WTC11 (cell line): Measurements from ENCODE around the gene SPAST. TPM values are rescaled to one million over a fixed set of nuclear protein-coding genes. Genes with fewer than 3 reads are reported as not detected.
A peak's percentile ranks its signal among the peaks of the same experiment; 100 is the strongest.

Source experiments
- ATAC-seq: fragments of 200-7000 bp; cut with Tn5 transposase; 2 replicates; pipeline ENCODE4 v1.10.0; 2021; ENCODE audit warnings: mild to moderate bottlenecking, moderate library complexity
- CTCF ChIA-PET: fragments of 300-600 bp; sonication (Branson Sonifier 250); formaldehyde crosslinking; loops from one replicate; lab custom pipeline; 2021; ENCODE audit warnings: antibody characterized with exemption; lab: Charles Lee
- POLR2A ChIA-PET: fragments of 350-600 bp; sonication (Branson Sonifier 250); formaldehyde crosslinking; loops from one replicate; lab custom pipeline; 2021; ENCODE audit warnings: antibody characterized with exemption; lab: Charles Lee
- DNase-seq: peaks from one replicate; pipeline ENCODE4 v3.0.0; 2021; ENCODE audit warnings: low spot score
- H3K27ac Mint-ChIP-seq: 2 replicates; pipeline ENCODE4 v1.8.0; 2021; ENCODE audit warnings: mixed read lengths
- H3K27me3 Mint-ChIP-seq: 2 replicates; pipeline ENCODE4 v1.8.0; 2021; ENCODE audit warnings: low read depth, mild to moderate bottlenecking, moderate library complexity, mixed read lengths
- H3K36me3 Mint-ChIP-seq: 2 replicates; pipeline ENCODE4 v1.8.0; 2021; ENCODE audit warnings: mixed read lengths
- H3K4me1 Mint-ChIP-seq: 2 replicates; pipeline ENCODE4 v1.8.0; 2022; ENCODE audit warnings: mixed read lengths
- H3K4me3 Mint-ChIP-seq: 2 replicates; pipeline ENCODE4 v1.8.0; 2021; ENCODE audit warnings: mild to moderate bottlenecking, moderate library complexity, mixed read lengths
- H3K9me3 Mint-ChIP-seq: 2 replicates; pipeline ENCODE4 v1.8.0; 2021; ENCODE audit warnings: mixed read lengths
- CBFB ChIP-seq: sonication (generic); formaldehyde crosslinking; IDR thresholded peaks from 2 replicates; pipeline ENCODE4 v1.8.1; 2022; ENCODE audit warnings: mild to moderate bottlenecking, low read depth, missing genetic modification reagents
- E2F4 ChIP-seq: sonication (generic); formaldehyde crosslinking; IDR thresholded peaks from 2 replicates; pipeline ENCODE4 v1.8.1; 2022; ENCODE audit warnings: low read depth, mild to moderate bottlenecking, moderate library complexity, missing genetic modification reagents, borderline replicate concordance
- ELF4 ChIP-seq: sonication (generic); formaldehyde crosslinking; IDR thresholded peaks from 2 replicates; pipeline ENCODE4 v1.8.1; 2022; ENCODE audit warnings: low read depth, mild to moderate bottlenecking, moderate library complexity, missing genetic modification reagents
- FOXJ3 ChIP-seq: sonication (generic); formaldehyde crosslinking; IDR thresholded peaks from 2 replicates; pipeline ENCODE4 v1.9.0; 2021; ENCODE audit warnings: missing genetic modification reagents, mild to moderate bottlenecking, borderline replicate concordance
- FOXP1 ChIP-seq: sonication (generic); formaldehyde crosslinking; IDR thresholded peaks from 2 replicates; pipeline ENCODE4 v1.8.0; 2022; ENCODE audit warnings: missing genetic modification reagents, mild to moderate bottlenecking, moderate library complexity, borderline replicate concordance
- GABPB1 ChIP-seq: sonication (generic); formaldehyde crosslinking; IDR thresholded peaks from 2 replicates; pipeline ENCODE4 v1.8.1; 2023; ENCODE audit warnings: mild to moderate bottlenecking, missing genetic modification reagents
- GRHL2 ChIP-seq: fragments of 250-450 bp; sonication (Bioruptor Pico); IDR thresholded peaks from 2 replicates; pipeline ENCODE4 v1.8.0; 2022; ENCODE audit warnings: mild to moderate bottlenecking, moderate library complexity; ENCODE audit not compliant: insufficient replicate concordance, severe bottlenecking
- GTF2I ChIP-seq: fragments of 250-450 bp; sonication (Bioruptor Pico); conservative IDR thresholded peaks from 2 replicates; pipeline ENCODE4 v1.4.0; 2021; ENCODE audit warnings: mild to moderate bottlenecking
- HMGXB4 ChIP-seq: sonication (generic); formaldehyde crosslinking; IDR thresholded peaks from 2 replicates; pipeline ENCODE4 v1.8.1; 2023; ENCODE audit warnings: mild to moderate bottlenecking, moderate library complexity, missing genetic modification reagents
- JUN ChIP-seq: sonication (generic); formaldehyde crosslinking; IDR thresholded peaks from 2 replicates; pipeline ENCODE4 v1.8.0; 2023; ENCODE audit warnings: mild to moderate bottlenecking, missing genetic modification reagents
- NR1H2 ChIP-seq: sonication (generic); formaldehyde crosslinking; IDR thresholded peaks from 2 replicates; pipeline ENCODE4 v1.9.0; 2021; ENCODE audit warnings: mild to moderate bottlenecking, moderate library complexity, missing genetic modification reagents
- NR2C2 ChIP-seq: sonication (generic); formaldehyde crosslinking; IDR thresholded peaks from 2 replicates; pipeline ENCODE4 v1.8.0; 2022; ENCODE audit warnings: mild to moderate bottlenecking, missing genetic modification reagents
- OVOL2 ChIP-seq: fragments of 250-450 bp; sonication (Bioruptor Pico); IDR thresholded peaks from 2 replicates; pipeline ENCODE4 v1.9.0; 2021; ENCODE audit warnings: mild to moderate bottlenecking, borderline replicate concordance
- RELA ChIP-seq: sonication (generic); formaldehyde crosslinking; IDR thresholded peaks from 2 replicates; pipeline ENCODE4 v1.8.1; 2022; ENCODE audit warnings: missing genetic modification reagents, mild to moderate bottlenecking, borderline replicate concordance
- RORB ChIP-seq: fragments of 250-450 bp; sonication (Bioruptor Pico); IDR thresholded peaks from 2 replicates; pipeline ENCODE4 v1.9.0; 2021; ENCODE audit warnings: mild to moderate bottlenecking
- USF1 ChIP-seq: sonication (generic); formaldehyde crosslinking; IDR thresholded peaks from 2 replicates; pipeline ENCODE4 v1.8.0; 2022; ENCODE audit warnings: mild to moderate bottlenecking, missing genetic modification reagents
- ZBTB21 ChIP-seq: sonication (generic); formaldehyde crosslinking; IDR thresholded peaks from 2 replicates; pipeline ENCODE4 v1.8.1; 2023; ENCODE audit warnings: mild to moderate bottlenecking, missing genetic modification reagents, borderline replicate concordance
- ZNF232 ChIP-seq: sonication (generic); formaldehyde crosslinking; IDR thresholded peaks from 2 replicates; pipeline ENCODE4 v1.8.0; 2022; ENCODE audit warnings: mild to moderate bottlenecking, missing genetic modification reagents
- ZNF263 ChIP-seq: sonication (generic); formaldehyde crosslinking; IDR thresholded peaks from 2 replicates; pipeline ENCODE4 v1.8.1; 2022; ENCODE audit warnings: low read depth, mild to moderate bottlenecking, moderate library complexity, missing genetic modification reagents
- ZNF281 ChIP-seq: sonication (generic); formaldehyde crosslinking; IDR thresholded peaks from 2 replicates; pipeline ENCODE4 v1.8.0; 2023; ENCODE audit warnings: mild to moderate bottlenecking, missing genetic modification reagents
- ZNF396 ChIP-seq: fragments of 250-450 bp; sonication (Bioruptor Pico); IDR thresholded peaks from 2 replicates; pipeline ENCODE4 v1.8.0; 2021; ENCODE audit warnings: mild to moderate bottlenecking, moderate library complexity, borderline replicate concordance
- total RNA-seq: library from RNA; stranded (reverse); gene quantifications from 3 replicates; pipeline ENCODE4 v1.2.3, GENCODE V29; 2021
- TF ChIP-seq, protein P1 (sequence below): sonication (generic); formaldehyde crosslinking; IDR thresholded peaks from 2 replicates; pipeline ENCODE4 v1.8.0; 2022; ENCODE audit warnings: mild to moderate bottlenecking, missing genetic modification reagents
- TF ChIP-seq, protein P2 (sequence below): fragments of 250-450 bp; sonication (Bioruptor Pico); IDR thresholded peaks from 2 replicates; pipeline ENCODE4 v1.9.0; 2021; ENCODE audit warnings: mild to moderate bottlenecking
- TF ChIP-seq, protein P3 (sequence below): fragments of 200-600 bp; IDR thresholded peaks from 2 replicates; pipeline ENCODE4 v1.8.0; 2022; ENCODE audit warnings: antibody characterized with exemption

Gene SPAST
- total RNA-seq, 1 experiment from 2014 or later, result 28.4 TPM

DNA sequence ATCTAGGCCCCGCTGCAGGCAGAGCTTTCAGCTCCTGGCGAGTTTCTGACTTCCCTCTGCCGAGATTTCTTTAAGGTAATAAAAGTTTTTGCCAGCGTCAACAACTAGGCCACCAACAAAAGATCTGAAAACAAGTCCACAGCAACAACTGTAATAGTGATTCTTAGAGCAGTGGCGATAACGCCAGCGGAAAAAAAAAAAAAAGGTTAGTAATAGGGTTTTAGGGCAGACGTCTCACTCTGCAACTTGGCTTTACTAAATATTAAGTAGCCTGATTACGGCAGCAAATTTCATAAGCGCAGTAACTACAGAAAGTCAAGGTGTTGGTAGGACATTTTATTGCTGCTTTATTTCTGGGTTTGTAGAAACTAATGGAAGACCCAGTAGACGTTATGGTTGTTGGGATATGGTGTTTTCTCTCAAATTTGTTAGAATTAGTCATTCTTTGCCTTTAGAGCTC, 102.8 kb downstream of the SPAST start:
- TF ChIP-seq RORB (CRISPR knock-in tag) (no peak), ZNF396 (CRISPR knock-in tag) (no peak), E2F4 (no peak), HMGXB4 (CRISPR knock-in tag) (no peak), NR1H2 (CRISPR knock-in tag) (no peak), GRHL2 (no peak), FOXJ3 (CRISPR knock-in tag) (no peak), ZNF281 (no peak), NR2C2 (CRISPR knock-in tag) (no peak), JUN (CRISPR knock-in tag) (no peak), GABPB1 (CRISPR knock-in tag) (no peak), USF1 (CRISPR knock-in tag) (no peak), ZBTB21 (no peak), ZNF263 (CRISPR knock-in tag) (no peak), ELF4 (CRISPR knock-in tag) (no peak), RELA (no peak), OVOL2 (CRISPR knock-in tag) (no peak), GTF2I (CRISPR knock-in tag) (no peak)
- TF ChIP-seq, protein P1, sequence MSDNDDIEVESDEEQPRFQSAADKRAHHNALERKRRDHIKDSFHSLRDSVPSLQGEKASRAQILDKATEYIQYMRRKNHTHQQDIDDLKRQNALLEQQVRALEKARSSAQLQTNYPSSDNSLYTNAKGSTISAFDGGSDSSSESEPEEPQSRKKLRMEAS (CRISPR knock-in tag), result no peak
- ChIA-PET CTCF (interaction anchor here (0.5 to 1.0 kb wide), 4 partner anchors 91 to 491 kb away, joined by 3 to 6 read pairs (median 6); no protein-coding TSS in a partner anchor), POLR2A (interaction anchor here (0.8 to 1.4 kb wide), 6 partner anchors 99 to 165 kb away, joined by 3 to 16 read pairs (median 4); partner anchors contain the start of genes DPY30, MEMO1 and SPAST)
- Mint-ChIP-seq H3K27ac (peak overlapping the region; percentile 100), H3K27me3 (peaks cover 2% of the 10 kb centered on the region; the same call in 1 of the 2 replicates), H3K4me1 (peaks cover 15% of the 10 kb centered on the region), H3K4me3 (peak overlapping the region; percentile 100), H3K9me3 (no peaks in the 10 kb centered on the region), H3K36me3 (peaks cover 3% of the 10 kb centered on the region; the same call in 1 of the 2 replicates)
- no peak for DNase-seq
- ATAC-seq, result no peak

DNA sequence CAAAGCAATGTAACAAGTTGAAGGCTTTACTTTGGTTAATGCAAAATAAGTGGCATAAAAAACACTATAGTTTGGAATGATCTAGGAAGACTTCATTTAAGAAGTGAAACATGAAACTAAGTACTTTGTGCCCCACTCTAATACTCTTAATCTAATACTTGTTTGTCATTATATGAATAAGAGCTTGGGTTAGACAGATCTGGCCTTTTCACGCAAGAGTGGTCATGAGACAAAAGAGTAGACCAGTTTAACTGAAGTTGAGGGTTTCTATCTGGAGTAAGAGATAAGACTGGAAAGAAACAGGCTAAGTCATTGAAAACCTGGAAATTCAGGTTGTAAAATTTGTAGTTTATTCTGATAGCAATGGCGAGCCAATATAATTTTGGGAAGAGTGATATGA, 105.2 kb downstream of the SPAST start:
- peaks cover 2% of the 10 kb centered on the region; the same call in 1 of the 2 replicates for H3K27me3 Mint-ChIP-seq
- ChIA-PET CTCF (no interaction called here), POLR2A (no interaction called here)
- no peaks in the 10 kb centered on the region for H3K9me3 Mint-ChIP-seq
- DNase-seq, result no peak
- H3K36me3 Mint-ChIP-seq, result peaks cover 13% of the 10 kb centered on the region
- ATAC-seq, result no peak
- H3K4me1 Mint-ChIP-seq, result peaks cover 15% of the 10 kb centered on the region
- no peak overlapping the region for H3K27ac Mint-ChIP-seq
- no peak overlapping the region for H3K4me3 Mint-ChIP-seq
- TF ChIP-seq, protein P1 (CRISPR knock-in tag), result no peak
- TF ChIP-seq GTF2I (CRISPR knock-in tag), result no peak
- no peak for TF ChIP-seq CBFB (CRISPR knock-in tag)
- TF ChIP-seq, protein P2, sequence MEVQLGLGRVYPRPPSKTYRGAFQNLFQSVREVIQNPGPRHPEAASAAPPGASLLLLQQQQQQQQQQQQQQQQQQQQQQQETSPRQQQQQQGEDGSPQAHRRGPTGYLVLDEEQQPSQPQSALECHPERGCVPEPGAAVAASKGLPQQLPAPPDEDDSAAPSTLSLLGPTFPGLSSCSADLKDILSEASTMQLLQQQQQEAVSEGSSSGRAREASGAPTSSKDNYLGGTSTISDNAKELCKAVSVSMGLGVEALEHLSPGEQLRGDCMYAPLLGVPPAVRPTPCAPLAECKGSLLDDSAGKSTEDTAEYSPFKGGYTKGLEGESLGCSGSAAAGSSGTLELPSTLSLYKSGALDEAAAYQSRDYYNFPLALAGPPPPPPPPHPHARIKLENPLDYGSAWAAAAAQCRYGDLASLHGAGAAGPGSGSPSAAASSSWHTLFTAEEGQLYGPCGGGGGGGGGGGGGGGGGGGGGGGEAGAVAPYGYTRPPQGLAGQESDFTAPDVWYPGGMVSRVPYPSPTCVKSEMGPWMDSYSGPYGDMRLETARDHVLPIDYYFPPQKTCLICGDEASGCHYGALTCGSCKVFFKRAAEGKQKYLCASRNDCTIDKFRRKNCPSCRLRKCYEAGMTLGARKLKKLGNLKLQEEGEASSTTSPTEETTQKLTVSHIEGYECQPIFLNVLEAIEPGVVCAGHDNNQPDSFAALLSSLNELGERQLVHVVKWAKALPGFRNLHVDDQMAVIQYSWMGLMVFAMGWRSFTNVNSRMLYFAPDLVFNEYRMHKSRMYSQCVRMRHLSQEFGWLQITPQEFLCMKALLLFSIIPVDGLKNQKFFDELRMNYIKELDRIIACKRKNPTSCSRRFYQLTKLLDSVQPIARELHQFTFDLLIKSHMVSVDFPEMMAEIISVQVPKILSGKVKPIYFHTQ (CRISPR knock-in tag), result no peak
- TF ChIP-seq, protein P3, sequence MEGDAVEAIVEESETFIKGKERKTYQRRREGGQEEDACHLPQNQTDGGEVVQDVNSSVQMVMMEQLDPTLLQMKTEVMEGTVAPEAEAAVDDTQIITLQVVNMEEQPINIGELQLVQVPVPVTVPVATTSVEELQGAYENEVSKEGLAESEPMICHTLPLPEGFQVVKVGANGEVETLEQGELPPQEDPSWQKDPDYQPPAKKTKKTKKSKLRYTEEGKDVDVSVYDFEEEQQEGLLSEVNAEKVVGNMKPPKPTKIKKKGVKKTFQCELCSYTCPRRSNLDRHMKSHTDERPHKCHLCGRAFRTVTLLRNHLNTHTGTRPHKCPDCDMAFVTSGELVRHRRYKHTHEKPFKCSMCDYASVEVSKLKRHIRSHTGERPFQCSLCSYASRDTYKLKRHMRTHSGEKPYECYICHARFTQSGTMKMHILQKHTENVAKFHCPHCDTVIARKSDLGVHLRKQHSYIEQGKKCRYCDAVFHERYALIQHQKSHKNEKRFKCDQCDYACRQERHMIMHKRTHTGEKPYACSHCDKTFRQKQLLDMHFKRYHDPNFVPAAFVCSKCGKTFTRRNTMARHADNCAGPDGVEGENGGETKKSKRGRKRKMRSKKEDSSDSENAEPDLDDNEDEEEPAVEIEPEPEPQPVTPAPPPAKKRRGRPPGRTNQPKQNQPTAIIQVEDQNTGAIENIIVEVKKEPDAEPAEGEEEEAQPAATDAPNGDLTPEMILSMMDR, result no peak
- no peak for TF ChIP-seq ZNF232 (CRISPR knock-in tag)
- no peak for TF ChIP-seq RORB (CRISPR knock-in tag)
- TF ChIP-seq FOXP1, result no peak
